RWPE2 (cell line): Measurements from ENCODE around the gene HHAT.

Source experiments
- ATAC-seq: fragments of 200-7000 bp; cut with Tn5 transposase; 3 replicates; pipeline ENCODE4 v1.9.1; 2021; ENCODE audit warnings: low read depth
- DNase-seq: peaks from one replicate; pipeline ENCODE4 v3.0.0-alpha.2; 2020; ENCODE audit warnings: low spot score
- H3K27ac ChIP-seq: fragments of 450-650 bp; 2 replicates; pipeline ENCODE4 v1.5.1; 2017; ENCODE audit warnings: mild to moderate bottlenecking; ENCODE audit not compliant: poor library complexity, severe bottlenecking
- H3K27me3 ChIP-seq: fragments of 250-450 bp; sonication (Bioruptor Pico); 2 replicates; pipeline ENCODE4 v1.5.1; 2021; ENCODE audit warnings: mild to moderate bottlenecking, moderate library complexity; ENCODE audit not compliant: insufficient read depth, poor library complexity, severe bottlenecking
- H3K36me3 ChIP-seq: fragments of 250-450 bp; sonication (Bioruptor Pico); 2 replicates; pipeline ENCODE4 v1.5.1; 2020; ENCODE audit warnings: low read depth, mild to moderate bottlenecking, moderate library complexity
- H3K4me1 ChIP-seq: fragments of 250-450 bp; sonication (Bioruptor Pico); 2 replicates; pipeline ENCODE4 v1.5.1; 2021; ENCODE audit warnings: mild to moderate bottlenecking, moderate library complexity; ENCODE audit not compliant: insufficient read depth, poor library complexity, severe bottlenecking
- H3K4me3 ChIP-seq: fragments of 250-450 bp; sonication (Bioruptor Pico); 2 replicates; pipeline ENCODE4 v1.5.1; 2021; ENCODE audit warnings: mild to moderate bottlenecking, moderate library complexity; ENCODE audit not compliant: severe bottlenecking
- H3K9me3 ChIP-seq: fragments of 250-450 bp; sonication (Bioruptor Pico); 2 replicates; pipeline ENCODE4 v1.5.1; 2021; ENCODE audit warnings: mild to moderate bottlenecking, moderate library complexity; ENCODE audit not compliant: severe bottlenecking
- CTCF ChIP-seq: fragments of 450-650 bp; IDR thresholded peaks from one replicate; pipeline ENCODE4 v1.5.1; 2017; ENCODE audit warnings: mild to moderate bottlenecking, moderate library complexity; ENCODE audit not compliant: poor library complexity, severe bottlenecking

HHAT gene

GRCh38 chr1:210407887-210408252 is 79.2 kb downstream of the HHAT start:
- DNase-seq (no peak), ATAC-seq (no peak)
- H3K36me3 ChIP-seq = no peaks in the 10 kb centered on the region
- H3K9me3 ChIP-seq = no peaks in the 10 kb centered on the region
- H3K27me3 ChIP-seq = no peaks in the 10 kb centered on the region
- H3K4me3 ChIP-seq = no peak overlapping the region
- no peak overlapping the region for H3K27ac ChIP-seq
- H3K4me1 ChIP-seq = no peaks in the 10 kb centered on the region
- no peak for TF ChIP-seq CTCF

GRCh38 chr1:210412240-210412639 is 83.5 kb downstream of the HHAT start:
- Histone ChIP-seq H3K4me3 (no peak overlapping the region), H3K9me3 (no peaks in the 10 kb centered on the region), H3K36me3 (no peaks in the 10 kb centered on the region), H3K27ac (no peak overlapping the region), H3K4me1 (no peaks in the 10 kb centered on the region), H3K27me3 (no peaks in the 10 kb centered on the region)
- no peak for ATAC-seq
- TF ChIP-seq CTCF = no peak
- DNase-seq = no peak

GRCh38 chr1:210413951-210414350 is 85.2 kb downstream of the HHAT start:
- ATAC-seq (no peak), DNase-seq (no peak)
- Histone ChIP-seq H3K27ac (no peak overlapping the region), H3K4me1 (no peaks in the 10 kb centered on the region), H3K36me3 (no peaks in the 10 kb centered on the region), H3K27me3 (no peaks in the 10 kb centered on the region), H3K4me3 (no peak overlapping the region), H3K9me3 (no peaks in the 10 kb centered on the region)
- TF ChIP-seq CTCF = no peak

GRCh38 chr1:210415846-210416448 is 87.2 kb downstream of the HHAT start:
- Histone ChIP-seq H3K36me3 (no peaks in the 10 kb centered on the region), H3K9me3 (no peaks in the 10 kb centered on the region), H3K4me1 (no peaks in the 10 kb centered on the region), H3K4me3 (no peak overlapping the region), H3K27ac (no peak overlapping the region), H3K27me3 (no peaks in the 10 kb centered on the region)
- no peak for TF ChIP-seq CTCF
- ATAC-seq = no peak
- no peak for DNase-seq

- Histone ChIP-seq H3K9me3 (no peaks in the 10 kb centered on the region), H3K4me1 (no peaks in the 10 kb centered on the region), H3K27ac (no peak overlapping the region), H3K36me3 (no peaks in the 10 kb centered on the region), H3K27me3 (no peaks in the 10 kb centered on the region), H3K4me3 (no peak overlapping the region)
- ATAC-seq = no peak
- TF ChIP-seq CTCF = no peak
- no peak for DNase-seq
These were observed 88.0 kb downstream of the HHAT start for GRCh38 chr1:210416681-210417080.
